Hepatocyte (in vitro differentiated cells): ENCODE results near the gene CXCL12.

ENCODE experiments used
- CTCF ChIP-seq: fragments of 200-600 bp; sonication (generic); IDR thresholded peaks from 2 replicates; pipeline ENCODE4 v1.5.1; 2016; ENCODE audit warnings: antibody characterized with exemption, mild to moderate bottlenecking; ENCODE audit not compliant: poor library complexity
- EZH2 ChIP-seq: fragments of 200-600 bp; sonication (generic); IDR thresholded peaks from 2 replicates; pipeline ENCODE4 v1.6.1; 2016; ENCODE audit warnings: antibody characterized with exemption, mild to moderate bottlenecking, borderline replicate concordance

GRCh38 chr10:44389150-44389549 lies 4.3 kb upstream of the CXCL12 start:
- TF ChIP-seq CTCF (no peak), EZH2 (no peak)
